Measurements from ENCODE around the gene ZDHHC20.

Gene ZDHHC20

DNA sequence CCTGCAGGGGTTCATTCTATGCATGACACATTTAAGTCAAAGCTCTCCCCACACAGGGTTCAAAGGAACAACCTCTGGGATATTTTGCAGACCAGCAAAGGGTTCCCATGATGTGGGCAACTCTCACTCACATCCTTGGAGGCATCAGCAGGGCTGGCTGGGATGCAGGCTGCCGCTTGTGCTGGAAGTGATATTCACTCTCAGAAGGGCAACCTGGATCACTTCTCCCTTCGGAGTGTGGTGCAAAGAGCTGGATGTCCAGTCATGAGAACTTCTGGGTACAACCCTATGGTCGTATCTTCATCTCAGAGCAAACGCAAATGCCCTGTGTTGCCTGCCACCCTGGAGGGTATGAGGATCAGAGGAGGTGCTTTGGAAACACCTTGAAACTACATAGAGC is 98.6 kb downstream of the ZDHHC20 start:
- no peak for DNase-seq

DNA sequence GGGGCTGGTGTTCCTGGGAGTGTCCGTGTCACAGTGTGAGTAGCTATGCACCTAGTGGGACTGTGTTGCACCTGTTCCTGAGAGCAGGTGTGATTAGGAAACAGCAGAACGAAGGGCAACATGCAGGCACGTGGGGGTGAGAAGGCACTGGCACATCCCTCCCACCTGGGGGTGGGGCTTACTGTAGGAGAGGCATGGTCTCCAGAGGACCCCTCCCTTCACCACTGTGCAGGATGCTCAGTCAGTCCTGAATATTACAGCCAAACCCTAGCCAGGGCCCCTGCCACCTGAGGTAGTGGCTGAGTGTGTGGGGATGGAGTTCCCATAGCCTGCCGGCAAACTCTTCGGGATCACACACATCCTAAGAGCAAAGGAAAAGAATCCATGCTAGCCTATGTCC is 99.2 kb downstream of the ZDHHC20 start:
- no peak for DNase-seq

DNA sequence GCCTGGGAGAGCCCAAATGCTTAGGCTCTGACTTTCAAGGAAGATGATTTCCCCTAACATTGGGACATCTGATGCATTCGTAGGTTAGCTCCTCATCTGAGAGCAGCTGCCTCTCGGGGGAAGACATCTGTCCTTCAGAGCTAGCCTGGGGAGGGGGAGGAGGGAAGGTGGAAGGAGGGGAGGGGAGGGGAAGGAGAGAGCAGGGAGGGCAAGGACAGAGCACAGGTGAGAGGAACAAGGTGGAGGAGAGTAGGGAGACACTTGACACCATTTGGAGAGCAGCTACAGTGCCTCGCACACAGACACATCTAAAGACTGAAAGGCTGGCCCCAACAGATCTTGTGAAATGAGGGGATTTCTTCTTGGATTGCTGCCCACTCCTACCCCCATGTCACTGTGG is 103.8 kb downstream of the ZDHHC20 start:
- no peak for DNase-seq

DNA sequence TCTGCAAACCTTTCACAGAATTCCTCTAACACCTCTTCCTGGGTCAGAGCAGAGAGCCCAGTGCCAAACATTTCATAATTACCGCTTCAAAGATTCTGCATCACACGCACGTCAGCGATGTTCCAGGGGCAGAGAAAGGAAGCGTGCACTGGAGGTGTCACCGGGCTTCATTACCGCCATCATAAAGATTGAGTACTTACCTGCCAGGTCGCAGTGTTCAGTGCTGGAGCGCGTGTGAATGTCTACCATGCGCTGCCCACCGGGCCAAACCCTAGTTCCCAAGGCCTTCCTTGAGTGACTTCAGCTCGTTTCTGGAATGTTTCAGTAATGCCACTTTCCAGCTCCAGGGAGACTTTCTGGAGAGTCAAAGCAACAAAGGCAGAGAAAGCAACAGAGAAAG is 104.4 kb downstream of the ZDHHC20 start:
- no peak for DNase-seq

DNA sequence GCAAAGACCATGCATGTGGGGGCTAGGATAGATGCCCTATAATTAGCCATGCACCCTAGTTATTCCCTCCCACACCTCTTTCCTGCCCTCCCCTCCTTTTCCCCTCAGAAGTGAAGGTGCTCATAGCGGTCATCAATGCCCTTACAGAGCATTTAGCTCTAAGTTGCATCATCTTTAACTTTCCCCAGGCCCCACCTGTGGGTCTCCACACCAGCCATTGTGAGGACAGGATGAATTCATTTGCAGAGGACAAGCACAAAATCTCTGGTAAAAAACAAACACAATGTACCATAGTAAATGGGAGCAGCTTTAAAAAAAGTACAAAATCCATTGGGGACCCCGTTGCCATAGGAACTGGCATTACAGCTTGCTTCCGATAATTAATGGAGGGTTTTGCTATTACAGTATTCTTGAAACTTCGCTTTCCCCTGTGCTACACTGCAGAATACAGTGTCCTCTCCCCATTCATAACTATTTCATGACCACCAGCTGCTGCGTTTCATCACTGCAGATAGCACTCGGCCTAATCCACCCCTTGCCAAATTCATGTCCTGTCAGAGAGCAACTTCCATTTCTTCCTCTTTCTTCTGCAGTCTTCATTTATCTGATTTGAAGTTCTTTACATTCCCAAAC is 110.5 kb downstream of the ZDHHC20 start:
- no peak for DNase-seq

DNA sequence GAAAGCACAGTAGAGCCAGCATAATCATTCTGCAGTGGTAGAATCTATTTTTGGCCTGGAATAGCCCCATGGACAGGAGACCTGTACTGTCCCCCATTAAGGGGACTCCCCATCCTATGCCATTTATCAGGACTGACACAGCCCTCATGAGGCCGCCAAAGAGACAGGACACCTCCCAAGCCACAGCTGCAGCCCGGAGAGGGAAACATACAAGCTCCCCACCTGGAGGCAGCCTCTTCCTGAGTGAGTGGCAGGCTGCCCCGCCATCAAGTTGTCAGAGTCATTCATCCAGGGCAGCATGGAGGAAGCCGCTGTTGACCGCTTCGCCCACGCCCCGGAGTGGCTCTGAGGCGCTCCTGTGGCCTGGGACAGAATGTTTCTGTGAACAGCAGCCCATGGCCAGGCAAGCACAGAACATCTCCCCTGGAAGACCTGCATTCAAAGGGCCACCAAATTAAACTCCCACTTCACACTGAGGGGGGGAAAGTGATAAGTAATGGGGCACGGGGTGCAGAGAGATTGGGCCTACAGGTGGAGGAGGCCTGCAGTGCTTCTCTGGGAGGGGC is 111.3 kb downstream of the ZDHHC20 start:
- no peak for DNase-seq

DNA sequence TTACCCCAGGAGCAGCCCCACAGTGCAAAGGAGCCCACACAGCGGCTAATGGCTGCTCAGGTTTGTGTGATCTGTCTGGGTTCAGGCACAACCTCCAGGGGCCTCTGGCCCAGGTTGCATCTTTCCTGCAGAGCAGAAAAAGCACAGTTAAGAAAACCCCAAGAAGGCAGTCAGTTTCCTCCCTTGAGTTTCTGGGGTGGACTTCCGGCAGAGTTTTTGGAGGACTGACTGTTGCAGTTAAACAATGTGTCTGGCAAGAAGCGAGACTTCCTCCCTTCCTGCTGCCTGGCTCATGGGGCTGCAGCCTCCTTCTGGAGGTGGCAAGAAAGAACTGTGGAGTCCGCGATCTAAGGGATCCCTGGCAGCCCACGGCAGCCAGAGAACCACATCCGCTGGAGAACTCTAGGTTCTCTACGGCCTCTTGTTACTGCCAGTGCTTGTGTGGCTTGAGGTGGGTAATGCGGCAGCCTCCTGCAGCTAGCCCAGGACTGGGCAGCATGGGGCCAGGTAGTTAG is 114.4 kb downstream of the ZDHHC20 start:
- no peak for DNase-seq

DNA sequence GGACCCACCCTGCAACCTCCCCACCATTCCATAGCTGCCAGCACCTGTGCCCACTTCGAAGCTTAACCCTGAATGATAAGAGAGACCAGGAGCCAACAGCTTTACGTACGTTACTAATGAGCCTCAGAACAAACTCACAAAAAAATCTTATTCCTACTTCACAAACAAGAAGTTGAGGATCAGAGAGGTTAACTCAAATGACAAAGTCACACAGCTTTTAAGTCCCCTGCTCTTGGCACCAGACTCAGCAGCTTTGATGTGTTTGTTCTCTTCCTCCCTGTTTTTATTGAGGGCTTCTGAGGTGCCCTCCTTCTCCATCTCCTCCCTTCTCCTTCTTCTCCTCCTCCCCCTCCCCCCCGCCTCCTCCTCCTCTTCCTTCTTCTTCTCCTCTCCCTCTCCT is 115.4 kb downstream of the ZDHHC20 start:
- no peak for DNase-seq

DNA sequence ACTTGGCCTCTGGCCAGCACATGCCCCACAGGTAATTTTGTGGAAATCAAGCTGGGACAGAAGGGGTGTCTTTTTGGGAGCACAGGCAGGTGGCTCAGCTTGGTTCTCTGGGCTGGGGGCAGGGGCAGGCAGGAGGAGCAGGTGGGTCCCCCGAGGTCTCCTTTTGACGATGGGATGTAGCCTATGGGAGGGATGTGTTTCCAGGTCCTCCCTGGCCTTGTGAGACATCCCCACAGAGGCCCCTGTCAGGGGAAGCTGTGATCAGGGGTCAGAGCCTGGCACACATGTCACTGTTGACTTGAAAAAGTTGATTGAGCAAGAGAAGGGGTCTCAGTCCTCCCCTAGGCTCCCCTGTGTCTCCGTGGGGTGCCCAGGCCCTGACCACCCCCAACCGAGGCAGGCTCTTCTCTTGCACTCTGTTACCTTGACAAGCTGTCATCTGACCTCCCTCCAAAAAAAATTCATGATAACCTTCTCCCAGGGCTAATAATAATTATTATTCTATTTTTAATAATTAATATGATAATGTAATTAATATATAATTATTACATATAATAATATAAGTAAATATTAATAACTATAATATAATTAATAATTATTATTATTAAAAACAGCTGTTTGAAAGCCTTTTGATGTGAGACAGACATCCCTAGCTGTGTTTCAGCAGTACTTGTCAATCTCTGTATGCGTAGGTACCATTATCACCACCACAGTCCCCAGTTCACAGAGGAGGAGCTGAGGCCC is 116.2 kb downstream of the ZDHHC20 start:
- DNase-seq = no peak

DNA sequence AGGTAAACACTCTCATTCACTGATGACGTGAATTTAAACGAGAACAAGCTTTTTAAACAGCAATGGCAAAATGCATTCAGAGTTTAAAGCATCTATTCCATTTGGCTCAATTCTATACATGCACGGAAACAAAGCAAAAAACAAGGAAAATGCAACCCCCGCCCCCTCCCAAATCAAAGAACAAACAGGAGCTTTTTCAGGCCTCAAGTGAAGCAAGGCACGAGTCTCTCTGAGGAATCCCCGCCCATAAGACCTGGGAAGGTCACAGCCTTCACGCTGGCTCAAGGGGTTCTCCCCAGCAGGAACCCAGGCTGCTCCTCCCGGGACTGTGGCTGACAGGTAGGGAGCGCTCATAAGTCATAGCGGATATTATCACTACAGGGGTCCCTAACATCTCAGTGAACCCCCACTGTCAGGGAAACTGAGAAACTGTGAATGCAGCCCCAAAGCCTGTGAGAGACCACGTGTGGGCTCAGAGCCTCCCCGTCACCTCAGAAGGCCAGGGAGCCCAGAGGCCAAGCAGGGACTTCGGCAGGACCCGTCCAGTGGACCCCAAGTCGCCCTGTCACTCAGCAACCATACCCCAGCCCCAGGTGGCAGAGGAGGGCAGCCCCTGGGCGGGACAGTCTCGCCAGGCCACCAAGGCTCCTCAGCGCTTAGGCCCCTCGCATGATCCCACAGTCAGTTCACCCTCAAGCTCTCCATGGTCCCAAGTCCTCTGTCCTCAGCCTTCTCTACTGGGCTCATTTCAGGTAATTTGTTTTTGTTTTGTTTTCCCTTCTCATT is 117.3 kb downstream of the ZDHHC20 start:
- no peak for DNase-seq

DNA sequence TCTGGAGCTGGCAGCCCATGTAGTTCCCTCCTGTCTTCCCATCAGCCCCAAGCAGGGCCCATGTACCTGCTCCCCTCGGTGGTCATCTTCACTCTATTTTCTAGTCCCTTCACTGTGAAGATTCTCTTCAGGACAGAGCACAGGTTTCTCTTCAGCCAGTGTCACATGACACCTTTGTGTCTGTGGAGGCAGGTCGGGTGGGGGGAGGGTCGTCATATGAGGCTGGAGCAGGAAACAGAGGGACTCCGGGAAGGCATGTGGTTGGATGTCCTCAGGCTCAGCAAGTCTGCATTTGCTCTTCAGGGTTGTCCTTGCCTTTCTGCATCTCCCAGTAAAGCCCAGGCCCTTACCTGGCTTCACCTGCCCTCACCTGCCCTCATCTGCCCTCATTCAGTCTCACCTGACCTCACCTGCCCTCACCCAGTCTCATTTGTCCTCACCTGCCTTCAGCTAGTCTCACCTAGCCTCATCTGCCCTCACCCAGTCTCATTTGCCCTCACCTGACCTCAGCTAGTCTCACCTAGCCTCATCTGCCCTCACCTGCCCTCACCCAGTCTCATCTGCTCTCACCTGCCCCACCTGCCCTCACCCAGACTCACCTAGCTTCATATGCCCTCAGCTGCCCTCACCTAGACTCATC is 120.3 kb downstream of the ZDHHC20 start:
- peak; percentile 65 for DNase-seq

DNA sequence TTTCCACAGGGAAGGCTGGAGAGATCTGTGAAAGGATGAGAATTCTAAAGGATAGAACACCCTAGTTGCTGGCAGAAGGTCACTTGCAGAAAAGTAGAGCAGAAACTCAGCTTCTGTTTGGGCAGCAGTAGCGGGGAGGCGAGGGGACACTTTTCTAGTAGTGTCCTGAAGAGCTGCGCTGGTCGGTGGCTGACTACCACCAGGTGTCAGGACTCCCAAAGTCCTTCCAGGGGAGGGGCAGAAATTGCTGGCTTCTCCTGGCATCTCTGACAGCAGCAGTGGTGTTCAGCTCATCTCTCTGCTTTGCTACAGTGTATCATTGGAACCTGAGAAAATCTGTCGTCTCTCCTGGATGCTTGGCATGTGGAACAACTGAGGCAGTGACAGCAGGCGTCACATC is 120.9 kb downstream of the ZDHHC20 start:
- peak; percentile 24 for DNase-seq

DNA sequence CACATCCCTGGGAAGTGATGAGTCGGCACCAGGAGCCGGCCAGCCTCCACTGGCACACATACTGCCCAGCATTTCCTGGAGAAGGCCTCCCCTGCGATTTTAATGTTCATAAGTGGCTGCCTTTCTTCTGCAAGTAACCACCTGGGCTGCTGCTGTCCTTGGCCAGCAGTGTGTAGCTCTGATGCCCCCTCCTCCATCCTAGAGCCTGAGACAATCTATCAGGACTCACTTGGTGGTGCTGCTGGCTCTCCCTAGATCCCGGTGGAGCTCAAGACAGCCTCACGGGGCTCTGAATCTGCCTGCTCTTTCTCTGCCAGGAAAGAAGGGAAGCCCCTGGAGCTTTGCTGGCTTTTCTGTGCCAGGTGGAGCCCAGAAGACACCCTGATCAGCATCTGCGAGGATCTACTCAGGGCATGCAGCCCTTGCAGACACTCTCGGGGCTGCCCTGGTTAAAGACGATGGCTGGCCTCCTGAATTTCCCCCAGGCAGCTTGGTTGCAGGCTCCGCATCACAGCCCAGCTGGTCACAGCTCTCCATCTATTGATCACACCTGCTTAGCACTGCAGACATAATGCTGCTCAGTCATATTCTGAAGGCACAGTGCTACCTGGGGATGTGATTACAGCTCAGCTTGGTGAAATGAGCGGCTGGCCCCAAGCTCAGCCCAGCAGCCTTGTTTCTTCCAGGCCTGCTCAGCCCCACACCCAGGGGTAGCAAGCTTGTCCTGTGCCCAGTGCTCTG is 122.3 kb downstream of the ZDHHC20 start:
- DNase-seq = peak; percentile 5

DNA sequence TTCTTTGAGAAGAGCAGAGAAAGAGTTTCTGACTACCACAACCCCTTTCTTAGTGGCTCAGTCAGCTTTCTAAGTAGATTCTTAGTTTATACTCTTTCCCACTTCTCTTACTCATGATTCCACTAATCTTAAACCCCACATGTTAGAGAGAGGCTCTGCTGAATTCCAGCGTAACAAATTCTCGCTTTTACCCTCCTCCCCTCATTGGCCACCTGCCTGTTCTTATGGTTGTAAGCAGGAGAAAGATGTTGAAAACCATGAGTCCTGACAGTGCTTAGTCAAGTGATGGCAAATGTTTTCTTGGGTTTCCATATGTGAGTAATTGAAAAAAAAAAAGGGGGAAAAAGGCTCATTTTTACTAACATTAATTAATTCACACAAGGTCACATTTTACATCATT is 125.9 kb downstream of the ZDHHC20 start:
- DNase-seq = no peak

DNA sequence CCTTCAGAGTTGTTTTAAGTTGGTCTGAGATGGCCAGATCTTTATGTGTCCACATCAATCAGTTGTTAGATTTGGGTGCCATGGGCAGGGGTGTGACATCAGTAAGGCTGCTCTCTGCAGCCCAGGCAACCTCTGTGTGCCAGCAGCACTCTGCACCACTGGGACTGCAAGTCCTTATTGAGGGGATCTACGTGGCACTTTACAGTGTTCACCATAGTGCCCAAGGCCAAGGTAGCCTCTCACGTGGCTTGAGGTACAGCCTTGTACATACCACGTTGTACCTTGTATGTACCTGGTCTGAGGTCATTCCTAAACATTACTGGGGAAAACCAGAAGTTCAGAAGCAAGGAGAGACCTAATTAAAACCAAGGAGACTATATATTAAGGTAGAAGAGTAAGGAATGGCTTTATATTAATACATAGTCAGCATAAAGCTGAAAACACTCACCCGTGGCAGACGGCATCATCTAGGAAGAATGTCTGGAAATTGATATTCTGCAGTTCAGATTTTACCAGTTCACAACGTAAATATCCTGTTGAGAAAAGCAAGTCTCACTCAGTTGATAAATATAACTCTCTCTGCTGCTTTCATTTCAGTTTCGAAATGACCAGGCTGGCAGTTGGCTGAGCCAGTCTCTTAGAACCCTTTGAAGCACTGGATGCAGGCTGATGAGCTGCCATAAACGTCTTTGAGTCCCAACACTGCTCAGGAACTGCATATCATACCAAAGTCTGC is 128.8 kb downstream of the ZDHHC20 start:
- DNase-seq = no peak

DNA sequence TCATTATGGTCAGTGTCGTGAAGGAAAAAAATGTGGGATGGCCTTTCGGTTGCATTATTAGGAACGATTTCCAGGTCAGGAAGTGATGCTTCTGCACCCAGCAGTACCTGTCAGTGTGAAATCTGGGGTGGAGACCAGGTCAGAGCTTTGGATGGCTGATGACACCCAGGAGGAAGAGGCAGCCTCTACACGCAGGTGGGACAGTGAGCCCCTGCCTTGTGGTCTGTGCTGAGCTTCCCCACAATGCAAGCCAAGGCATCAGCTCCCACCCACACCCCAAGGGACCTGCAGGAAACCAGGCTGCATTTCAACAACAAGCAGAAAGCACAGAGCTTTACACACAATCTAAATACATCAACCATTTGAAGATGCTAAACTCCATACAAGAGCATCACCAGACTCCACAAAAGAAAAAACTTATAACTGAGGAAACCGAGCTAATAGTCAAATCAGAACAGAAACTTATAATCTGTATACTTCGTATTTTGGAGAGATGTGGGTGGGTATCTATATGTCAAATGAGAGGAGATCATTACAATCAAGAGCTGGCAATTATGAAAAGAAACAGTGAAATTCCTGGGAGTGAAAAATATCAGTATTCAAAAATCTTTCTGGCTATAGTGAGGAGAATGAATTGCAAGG is 130.1 kb downstream of the ZDHHC20 start:
- DNase-seq = no peak

DNA sequence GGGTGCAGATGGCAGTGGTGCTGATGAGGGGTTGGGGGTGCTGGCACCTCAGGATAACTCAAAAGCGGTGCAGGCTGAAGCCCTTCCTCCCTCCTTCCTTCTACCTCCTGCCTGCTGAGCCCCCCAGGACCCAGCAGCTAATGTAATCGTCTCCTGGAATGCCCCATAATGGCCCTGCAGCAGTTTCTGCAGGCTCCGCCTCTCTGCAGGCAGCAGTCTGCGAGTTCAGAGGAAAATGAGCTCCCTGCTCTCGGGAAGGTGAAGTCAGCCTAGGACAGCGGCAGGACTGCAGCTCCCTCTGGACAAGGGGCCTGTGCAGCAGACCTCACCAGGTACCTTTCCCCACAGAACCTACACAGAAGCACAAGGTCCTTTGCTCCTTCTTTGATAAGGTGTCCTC is 130.9 kb downstream of the ZDHHC20 start:
- DNase-seq = no peak

DNA sequence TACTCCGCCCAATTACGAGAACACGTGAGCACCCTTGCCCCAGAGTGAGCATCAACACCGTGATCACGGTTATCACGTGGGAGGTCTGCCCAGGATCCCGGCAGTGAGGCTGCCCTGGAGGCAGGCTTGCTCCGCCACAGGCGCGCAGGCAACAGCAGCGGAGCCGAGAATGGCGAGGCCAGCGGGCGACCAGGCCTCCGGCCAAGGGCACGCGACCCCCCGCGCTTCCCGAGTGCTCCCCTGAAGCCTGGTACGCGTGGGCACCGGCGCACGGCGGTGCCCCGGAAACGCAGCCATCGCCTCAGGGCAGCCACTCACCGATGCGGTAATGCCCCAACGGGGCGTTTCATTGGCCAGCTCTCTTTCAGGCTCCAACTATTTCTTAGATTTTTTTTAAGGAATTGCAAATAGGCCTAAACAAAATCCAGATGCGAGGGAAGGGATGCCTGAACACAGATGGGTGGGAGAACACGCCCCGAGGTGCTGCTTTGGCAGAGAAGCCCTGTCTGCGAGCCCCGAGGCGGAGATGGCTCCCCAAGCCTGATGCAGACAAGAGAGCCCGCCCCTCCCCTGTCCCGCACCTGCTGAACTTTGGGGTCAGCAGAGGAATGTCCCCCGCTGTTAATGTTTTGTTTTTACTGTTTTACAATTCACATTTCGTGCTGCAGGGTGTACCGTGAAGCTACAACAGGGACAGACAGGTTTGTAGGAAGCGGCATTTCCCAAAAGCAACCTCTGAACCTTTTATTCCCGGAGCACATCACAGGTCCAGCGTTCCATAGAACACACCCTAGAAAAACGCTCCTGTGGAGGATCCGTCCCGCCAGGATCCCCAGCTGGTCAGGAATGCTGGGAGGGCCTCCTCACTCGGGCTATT is 132.7 kb downstream of the ZDHHC20 start:
- no peak for DNase-seq

DNA sequence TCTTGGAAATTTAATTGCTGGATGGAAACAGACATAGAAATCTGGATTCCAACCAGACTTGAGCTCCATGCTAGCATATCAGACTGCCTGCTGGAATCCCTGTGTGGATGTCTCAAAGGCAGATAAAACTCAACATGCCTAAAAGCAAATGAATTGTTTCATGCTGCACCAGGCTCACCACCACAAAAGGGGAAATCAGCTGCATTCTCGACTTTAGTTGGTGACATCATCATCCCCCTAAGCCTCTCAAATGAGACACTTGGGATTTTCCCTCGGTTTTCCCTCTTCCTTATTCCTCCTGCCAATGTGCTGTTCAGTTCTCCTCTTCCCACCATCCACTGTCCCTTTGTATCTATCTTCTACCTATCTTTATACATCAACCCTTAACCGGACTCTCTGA is 134.3 kb downstream of the ZDHHC20 start:
- DNase-seq = no peak

DNA sequence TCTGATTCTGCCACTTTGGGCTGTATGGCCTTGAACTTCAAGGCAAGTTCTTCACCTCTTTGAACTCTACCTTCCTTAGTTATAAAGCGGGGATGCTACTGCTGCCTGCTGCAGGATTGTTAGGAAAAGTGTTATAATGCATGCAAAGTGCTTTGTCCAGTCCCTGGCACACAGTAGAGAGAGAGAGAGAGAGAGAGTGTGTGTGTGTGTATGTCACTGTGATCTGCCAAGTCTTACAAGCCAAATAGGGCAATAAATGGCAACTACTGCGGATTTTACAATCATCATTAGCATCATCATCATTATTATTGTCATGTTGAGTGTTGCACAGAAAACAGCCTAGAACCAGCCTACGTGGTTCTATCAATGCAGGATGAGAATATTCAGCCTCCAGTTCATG is 136.1 kb downstream of the ZDHHC20 start:
- DNase-seq = no peak
